ENCODE data around the gene SLC39A9. TPM values are rescaled to one million over a fixed set of nuclear protein-coding genes. Genes with fewer than 3 reads are reported as not detected.

The SLC39A9 gene
- total RNA-seq, 1 donor from 2014 or later = 17.2 TPM

GRCh38 chr14:69458350-69458749 is 59.9 kb downstream of the SLC39A9 start:
- no peaks in the 10 kb centered on the region for H3K4me1 ChIP-seq
- intact Hi-C loops (cut with micrococcal nuclease) = no loop called here
- no peaks in the 10 kb centered on the region for H3K27me3 ChIP-seq (ENCODE audit: low read depth)
- TF ChIP-seq CTCF (IDR thresholded peaks at IDR 0.05; ENCODE audit: borderline replicate concordance) = no peak
- no peak for DNase-seq
- no peak overlapping the region for H3K4me3 ChIP-seq
- peaks cover 55% of the 10 kb centered on the region for H3K36me3 ChIP-seq
- no peak overlapping the region for H3K27ac ChIP-seq (replicated peaks)
- no peaks in the 10 kb centered on the region for H3K9me3 ChIP-seq (replicated peaks)

GRCh38 chr14:69459122-69459521 is 60.6 kb downstream of the SLC39A9 start:
- no peak for TF ChIP-seq CTCF (IDR thresholded peaks at IDR 0.05; ENCODE audit: borderline replicate concordance)
- peaks cover 48% of the 10 kb centered on the region for H3K36me3 ChIP-seq
- no peak overlapping the region for H3K27ac ChIP-seq (replicated peaks)
- intact Hi-C loops (cut with micrococcal nuclease) = no loop called here
- H3K9me3 ChIP-seq (replicated peaks) = no peaks in the 10 kb centered on the region
- no peak overlapping the region for H3K4me3 ChIP-seq
- DNase-seq = no peak
- no peaks in the 10 kb centered on the region for H3K4me1 ChIP-seq
- no peaks in the 10 kb centered on the region for H3K27me3 ChIP-seq (ENCODE audit: low read depth)

- no peaks in the 10 kb centered on the region for H3K4me1 ChIP-seq
- intact Hi-C loops (cut with micrococcal nuclease) = loop anchor here (2.0 kb wide), 1 partner anchor 217 kb away; no protein-coding TSS in a partner anchor
- H3K4me3 ChIP-seq = no peak overlapping the region
- H3K27me3 ChIP-seq (ENCODE audit: low read depth) = no peaks in the 10 kb centered on the region
- H3K9me3 ChIP-seq (replicated peaks) = no peaks in the 10 kb centered on the region
- peak; percentile 44 for DNase-seq
- H3K36me3 ChIP-seq = peaks cover 43% of the 10 kb centered on the region
- TF ChIP-seq CTCF (IDR thresholded peaks at IDR 0.05; ENCODE audit: borderline replicate concordance) = peak; percentile 82
- H3K27ac ChIP-seq (replicated peaks) = no peak overlapping the region
Observed at GRCh38 chr14:69460093-69460701, 61.7 kb downstream of the SLC39A9 start.

- no peak overlapping the region for H3K27ac ChIP-seq (replicated peaks)
- no peaks in the 10 kb centered on the region for H3K27me3 ChIP-seq (ENCODE audit: low read depth)
- TF ChIP-seq CTCF (IDR thresholded peaks at IDR 0.05; ENCODE audit: borderline replicate concordance) = no peak
- H3K4me3 ChIP-seq = no peak overlapping the region
- peaks cover under 1% of the 10 kb centered on the region for H3K36me3 ChIP-seq
- intact Hi-C loops (cut with micrococcal nuclease) = no loop called here
- H3K9me3 ChIP-seq (replicated peaks) = no peaks in the 10 kb centered on the region
- no peak for DNase-seq
- no peaks in the 10 kb centered on the region for H3K4me1 ChIP-seq
Observed at GRCh38 chr14:69464379-69464778, 65.9 kb downstream of the SLC39A9 start.

GRCh38 chr14:69464829-69465228 is 66.3 kb downstream of the SLC39A9 start:
- no peak for TF ChIP-seq CTCF (IDR thresholded peaks at IDR 0.05; ENCODE audit: borderline replicate concordance)
- intact Hi-C loops (cut with micrococcal nuclease) = no loop called here
- H3K9me3 ChIP-seq (replicated peaks) = no peaks in the 10 kb centered on the region
- no peak for DNase-seq
- H3K36me3 ChIP-seq = no peaks in the 10 kb centered on the region
- H3K27me3 ChIP-seq (ENCODE audit: low read depth) = no peaks in the 10 kb centered on the region
- H3K27ac ChIP-seq (replicated peaks) = no peak overlapping the region
- no peaks in the 10 kb centered on the region for H3K4me1 ChIP-seq
- H3K4me3 ChIP-seq = no peak overlapping the region
